ENCODE data around the gene SLC4A11. TPM values are rescaled to one million over a fixed set of nuclear protein-coding genes. Genes with fewer than 3 reads are reported as not detected.
"Not testable (repeated sequence)": the region's sequence is repeated elsewhere in the genome, so short reads cannot be mapped to it uniquely, and the experiment has no call there.

Gene SLC4A11
- total RNA-seq, 1 experiment from 2014 or later: 4.9 TPM

- H3K4me3 ChIP-seq (ENCODE audit: insufficient read depth, low read depth, low read length): no peak overlapping the region
- peak; percentile 64 for DNase-seq
- peaks cover 43% of the 10 kb centered on the region for H3K36me3 ChIP-seq (replicated peaks; ENCODE audit: control insufficient read depth, insufficient read depth, low read length)
Observed at GRCh38 chr20:3190681-3191111, 48.3 kb downstream of the SLC4A11 start.

GRCh38 chr20:3189561-3190131 lies 49.3 kb downstream of the SLC4A11 start:
- Histone ChIP-seq H3K36me3 (replicated peaks; ENCODE audit: control insufficient read depth, insufficient read depth, low read length) (peaks cover 33% of the 10 kb centered on the region), H3K27me3 (ENCODE audit: control insufficient read depth, insufficient read depth, low read length) (no peaks in the 10 kb centered on the region), H3K4me3 (ENCODE audit: insufficient read depth, low read depth, low read length) (no peak overlapping the region)
- peak; percentile 32 for DNase-seq

More at GRCh38 chr20:3190681-3191111, 48.3 kb downstream of the SLC4A11 start:
- no peaks in the 10 kb centered on the region for H3K27me3 ChIP-seq (ENCODE audit: control insufficient read depth, insufficient read depth, low read length)

GRCh38 chr20:3188823-3189413 lies 50.1 kb downstream of the SLC4A11 start:
- Histone ChIP-seq H3K4me3 (ENCODE audit: insufficient read depth, low read depth, low read length) (no peak overlapping the region), H3K27me3 (ENCODE audit: control insufficient read depth, insufficient read depth, low read length) (no peaks in the 10 kb centered on the region), H3K36me3 (replicated peaks; ENCODE audit: control insufficient read depth, insufficient read depth, low read length) (peaks cover 30% of the 10 kb centered on the region)
- DNase-seq: peak; percentile 26

GRCh38 chr20:3187861-3188260 lies 51.1 kb downstream of the SLC4A11 start:
- DNase-seq; H3K4me3 ChIP-seq (ENCODE audit: insufficient read depth, low read depth, low read length); H3K27me3 ChIP-seq (ENCODE audit: control insufficient read depth, insufficient read depth, low read length): not testable (repeated sequence)
- H3K36me3 ChIP-seq (replicated peaks; ENCODE audit: control insufficient read depth, insufficient read depth, low read length): peaks cover 26% of the 10 kb centered on the region

DNA sequence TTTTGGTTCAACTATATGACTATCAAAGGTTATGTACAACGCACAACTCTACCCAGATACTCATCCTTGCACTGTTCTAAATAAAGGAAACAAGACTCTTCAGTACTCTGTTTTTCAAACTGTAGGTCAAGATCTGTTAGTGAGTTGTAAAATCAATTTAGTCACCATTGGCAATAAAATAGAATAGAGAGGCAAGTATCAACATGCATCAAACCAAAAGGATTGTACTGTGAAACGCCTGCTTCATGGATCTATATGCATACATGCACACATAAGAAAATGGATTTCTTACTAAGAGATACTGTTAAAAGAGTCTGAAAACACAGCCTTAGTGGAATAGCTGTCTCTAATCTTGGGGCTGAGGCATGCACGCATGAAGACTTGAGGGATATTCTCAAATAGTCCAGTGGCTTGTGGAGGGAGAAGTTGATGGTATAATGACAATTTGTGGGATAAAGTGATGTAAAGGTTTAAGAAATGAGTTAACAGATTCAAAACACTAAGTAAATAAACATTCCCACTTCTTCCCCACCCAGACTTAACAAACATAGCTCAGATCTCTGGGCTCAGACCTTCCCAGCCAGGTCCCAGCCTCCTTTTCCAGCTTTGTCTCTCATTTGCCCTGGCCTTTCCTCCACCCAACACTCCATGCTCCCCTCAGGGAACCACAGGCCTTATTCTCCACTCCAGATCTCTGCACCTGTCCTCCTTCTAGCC lies 54.9 kb downstream of the SLC4A11 start:
- H3K27me3 ChIP-seq (ENCODE audit: control insufficient read depth, insufficient read depth, low read length): no peaks in the 10 kb centered on the region
- DNase-seq: no peak
- H3K4me3 ChIP-seq (ENCODE audit: insufficient read depth, low read depth, low read length): no peak overlapping the region
- no peaks in the 10 kb centered on the region for H3K36me3 ChIP-seq (replicated peaks; ENCODE audit: control insufficient read depth, insufficient read depth, low read length)

DNA sequence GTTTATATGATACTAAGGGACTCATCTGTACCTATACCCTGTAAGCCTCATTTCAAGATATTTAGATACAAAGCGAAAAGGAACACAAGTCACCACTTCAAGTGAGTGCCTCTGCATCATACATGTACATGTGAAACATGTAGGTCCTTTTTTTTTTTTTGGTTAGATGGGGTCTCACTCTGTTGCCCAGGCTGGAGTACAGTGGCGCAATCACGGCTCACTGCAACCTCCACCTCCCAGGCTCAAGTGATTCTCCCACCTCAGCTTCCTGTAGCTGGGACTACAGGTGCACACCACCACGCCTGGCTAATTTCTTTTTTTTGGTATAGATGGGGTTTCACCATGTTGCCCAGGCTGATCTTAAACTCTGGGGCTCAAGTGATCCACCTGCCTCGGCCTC lies 56.6 kb downstream of the SLC4A11 start:
- not testable (repeated sequence) for DNase-seq; H3K4me3 ChIP-seq (ENCODE audit: insufficient read depth, low read depth, low read length); H3K27me3 ChIP-seq (ENCODE audit: control insufficient read depth, insufficient read depth, low read length); H3K36me3 ChIP-seq (replicated peaks; ENCODE audit: control insufficient read depth, insufficient read depth, low read length)

DNA sequence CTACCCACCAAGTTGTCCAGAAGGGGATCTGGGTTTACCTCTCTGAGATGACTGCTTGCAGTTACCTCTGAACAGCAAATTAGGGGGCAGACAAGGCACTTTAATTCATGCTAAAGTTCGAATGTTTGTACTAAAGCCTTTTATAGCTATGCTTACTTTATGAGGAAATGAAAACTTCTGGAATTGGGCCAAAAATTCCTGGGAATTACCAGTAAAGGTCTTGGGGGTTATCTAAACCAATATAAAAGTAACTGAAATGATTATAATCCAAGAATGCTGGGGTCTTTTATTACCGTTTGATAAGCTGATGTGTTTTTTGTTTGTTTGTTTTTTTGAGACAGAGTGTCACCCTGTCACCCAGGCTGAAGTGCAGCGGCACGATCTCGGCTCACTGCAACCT lies 57.7 kb downstream of the SLC4A11 start:
- DNase-seq: no peak
- no peaks in the 10 kb centered on the region for H3K27me3 ChIP-seq (ENCODE audit: control insufficient read depth, insufficient read depth, low read length)
- no peak overlapping the region for H3K4me3 ChIP-seq (ENCODE audit: insufficient read depth, low read depth, low read length)
- H3K36me3 ChIP-seq (replicated peaks; ENCODE audit: control insufficient read depth, insufficient read depth, low read length): no peaks in the 10 kb centered on the region

DNA sequence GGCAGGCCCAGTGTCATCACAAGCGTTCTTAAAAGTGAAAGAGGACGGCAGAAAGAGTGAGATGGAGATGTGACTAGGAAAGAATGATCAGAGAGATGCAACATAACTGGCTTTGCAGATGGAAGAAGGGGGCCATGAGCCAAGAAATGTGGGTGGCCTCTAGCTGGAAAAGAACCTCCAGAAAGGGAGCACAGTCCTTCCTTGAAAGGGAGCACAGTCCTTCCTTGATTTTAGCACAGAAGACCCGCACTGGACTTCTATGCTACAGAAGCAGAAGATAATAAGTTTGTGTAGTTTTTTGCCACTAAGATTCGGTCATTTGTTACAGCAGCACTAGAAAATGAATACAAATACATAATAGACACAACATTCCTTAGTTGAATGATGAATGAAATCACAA lies 58.7 kb downstream of the SLC4A11 start:
- no peak for DNase-seq
- H3K27me3 ChIP-seq (ENCODE audit: control insufficient read depth, insufficient read depth, low read length): no peaks in the 10 kb centered on the region
- no peaks in the 10 kb centered on the region for H3K36me3 ChIP-seq (replicated peaks; ENCODE audit: control insufficient read depth, insufficient read depth, low read length)
- H3K4me3 ChIP-seq (ENCODE audit: insufficient read depth, low read depth, low read length): no peak overlapping the region

DNA sequence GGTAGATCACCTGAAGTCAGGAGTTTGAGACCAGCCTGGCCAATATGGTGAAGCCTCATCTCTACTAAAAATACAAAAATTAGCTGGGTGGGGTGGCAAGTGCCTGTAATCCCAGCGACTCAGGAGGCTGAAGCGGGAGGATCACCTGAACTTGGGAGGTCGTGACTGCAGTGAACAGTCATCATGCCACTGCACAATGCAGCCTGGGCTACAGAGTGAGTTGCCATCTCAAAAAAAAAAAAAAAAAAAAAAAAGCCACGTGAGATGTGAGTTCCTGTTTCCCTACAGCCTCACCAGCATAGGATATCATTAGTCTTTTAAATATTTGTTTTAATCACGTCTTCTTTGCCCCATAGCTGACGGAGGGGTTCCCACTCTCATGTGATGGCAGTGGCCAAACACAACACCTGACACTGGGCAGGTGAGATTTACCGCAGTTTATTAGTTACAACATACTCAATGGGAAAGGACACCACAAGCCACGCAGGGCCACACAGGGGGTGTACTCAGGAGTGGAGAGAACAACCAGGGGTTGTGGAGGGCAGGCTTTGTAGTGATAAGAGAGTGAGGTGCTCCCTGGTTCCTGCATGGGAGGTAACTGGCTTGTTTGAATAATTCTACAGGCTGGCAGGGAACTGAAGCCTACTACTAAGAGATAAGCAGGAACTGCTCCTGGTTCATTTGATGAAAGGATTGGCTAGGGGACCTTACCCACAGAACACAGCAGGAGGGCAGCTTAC lies 61.1 kb downstream of the SLC4A11 start:
- Histone ChIP-seq H3K4me3 (ENCODE audit: insufficient read depth, low read depth, low read length) (no peak overlapping the region), H3K27me3 (ENCODE audit: control insufficient read depth, insufficient read depth, low read length) (no peaks in the 10 kb centered on the region), H3K36me3 (replicated peaks; ENCODE audit: control insufficient read depth, insufficient read depth, low read length) (no peaks in the 10 kb centered on the region)
- DNase-seq: no peak

Other genes with a start within 250 kb of the SLC4A11 start
- not detected in 2 replicates for gene GNRH2, start 195.6 kb downstream of the SLC4A11 start, total RNA-seq (2014; rRNA removed; shearing (Covaris generic))
- gene MRPS26, start 193.1 kb downstream of the SLC4A11 start, total RNA-seq (2014; rRNA removed; shearing (Covaris generic)): 133 and 141 TPM in 2 replicates
- gene OXT, start 167.6 kb downstream of the SLC4A11 start, total RNA-seq (2014; rRNA removed; shearing (Covaris generic)): 1.5 TPM in 1 of 2 replicates, not detected in the other
- gene AVP, start 154.5 kb downstream of the SLC4A11 start, total RNA-seq (2014; rRNA removed; shearing (Covaris generic)): not detected in 2 replicates
- gene FASTKD5, start 79.3 kb downstream of the SLC4A11 start, total RNA-seq (2014; rRNA removed; shearing (Covaris generic)): 20.4 and 22.0 TPM in 2 replicates
- gene UBOX5, start 79.3 kb downstream of the SLC4A11 start, total RNA-seq (2014; rRNA removed; shearing (Covaris generic)): 6.4 and 6.9 TPM in 2 replicates
- gene LZTS3, start 65.6 kb downstream of the SLC4A11 start, total RNA-seq (2014; rRNA removed; shearing (Covaris generic)): 10.2 and 11.0 TPM in 2 replicates
- 38.5 and 46.5 TPM in 2 replicates for gene DDRGK1, start 34.5 kb downstream of the SLC4A11 start, total RNA-seq (2014; rRNA removed; shearing (Covaris generic))
- 140 and 147 TPM in 2 replicates for gene ITPA, start 29.7 kb downstream of the SLC4A11 start, total RNA-seq (2014; rRNA removed; shearing (Covaris generic))
- 3.3 and 5.3 TPM in 2 replicates for gene DNAAF9, start 168.5 kb upstream of the SLC4A11 start, total RNA-seq (2014; rRNA removed; shearing (Covaris generic))
- 11.5 and 15.1 TPM in 2 replicates for gene ATRN, start 231.8 kb upstream of the SLC4A11 start, total RNA-seq (2014; rRNA removed; shearing (Covaris generic))